Daoy (cell line): ENCODE data around the gene PTPRN2. TPM values are rescaled to one million over a fixed set of nuclear protein-coding genes. Genes with fewer than 3 reads are reported as not detected.
"Not testable (repeated sequence)": the region's sequence is repeated elsewhere in the genome, so short reads cannot be mapped to it uniquely, and the experiment has no call there.

Experiments
- DNase-seq: peaks from one replicate; pipeline ENCODE4 v3.0.0-alpha.2; 2015; ENCODE audit warnings: low read depth
- total RNA-seq: library from RNA; depleted of rRNA; stranded (reverse); fragments of >200 nt; shearing (Covaris generic); gene quantifications from 2 replicates; pipeline ENCODE4 v1.2.3, GENCODE V29; 2014

PTPRN2 gene
- total RNA-seq, 1 experiment from 2014 or later = 8.3 TPM

- DNase-seq = no peak
These were observed 119.4 kb downstream of the PTPRN2 start for GRCh38 chr7:158468181-158468580.

- no peak for DNase-seq
These were observed 120.1 kb downstream of the PTPRN2 start for GRCh38 chr7:158467562-158467961.

- DNase-seq = no peak
These were observed 124.3 kb downstream of the PTPRN2 start for GRCh38 chr7:158463317-158463716.

GRCh38 chr7:158461824-158462223, 125.8 kb downstream of the PTPRN2 start:
- DNase-seq = no peak

GRCh38 chr7:158460665-158461064, 127.0 kb downstream of the PTPRN2 start:
- DNase-seq = no peak

GRCh38 chr7:158458716-158459282, 128.8 kb downstream of the PTPRN2 start:
- DNase-seq = no peak

- DNase-seq = no peak
These were observed 129.5 kb downstream of the PTPRN2 start for GRCh38 chr7:158458096-158458495.

GRCh38 chr7:158457586-158457985, 130.0 kb downstream of the PTPRN2 start:
- DNase-seq = not testable (repeated sequence)

GRCh38 chr7:158454631-158455030, 133.0 kb downstream of the PTPRN2 start:
- no peak for DNase-seq

- no peak for DNase-seq
These were observed 134.0 kb downstream of the PTPRN2 start for GRCh38 chr7:158453663-158454062.

- no peak for DNase-seq
These were observed 135.3 kb downstream of the PTPRN2 start for GRCh38 chr7:158452331-158452730.

GRCh38 chr7:158450476-158451124, 137.0 kb downstream of the PTPRN2 start:
- DNase-seq = no peak

GRCh38 chr7:158449942-158450341, 137.7 kb downstream of the PTPRN2 start:
- no peak for DNase-seq

GRCh38 chr7:158449266-158449665, 138.4 kb downstream of the PTPRN2 start:
- DNase-seq = no peak

- no peak for DNase-seq
These were observed 139.1 kb downstream of the PTPRN2 start for GRCh38 chr7:158448430-158449100.

- DNase-seq = no peak
These were observed 140.0 kb downstream of the PTPRN2 start for GRCh38 chr7:158447506-158448171.

GRCh38 chr7:158447151-158447505, 140.5 kb downstream of the PTPRN2 start:
- no peak for DNase-seq

GRCh38 chr7:158446706-158447105, 140.9 kb downstream of the PTPRN2 start:
- DNase-seq = no peak

GRCh38 chr7:158446281-158446680, 141.3 kb downstream of the PTPRN2 start:
- no peak for DNase-seq

- DNase-seq = no peak
These were observed 142.0 kb downstream of the PTPRN2 start for GRCh38 chr7:158445421-158446175.

- DNase-seq = no peak
These were observed 142.9 kb downstream of the PTPRN2 start for GRCh38 chr7:158444501-158445420.
